GM12865 (cell line): ENCODE data around the gene ITGB3BP.

ENCODE experiments used
- DNase-seq: peaks from one replicate; pipeline ENCODE4 v3.0.0; 2010; ENCODE audit warnings: low read depth
- H3K4me3 ChIP-seq: 2 replicates; pipeline ENCODE4 v1.5.1; 2011; ENCODE audit warnings: mild to moderate bottlenecking, low read depth, low read length, control low read depth
- TF ChIP-seq, protein P1 (sequence below): IDR thresholded peaks from 2 replicates; pipeline ENCODE4 v1.5.1; 2011; ENCODE audit warnings: low read length, control low read depth, low read depth, inconsistent platforms; ENCODE audit not compliant: insufficient read depth; ENCODE audit errors: missing control alignments

ITGB3BP gene

DNA sequence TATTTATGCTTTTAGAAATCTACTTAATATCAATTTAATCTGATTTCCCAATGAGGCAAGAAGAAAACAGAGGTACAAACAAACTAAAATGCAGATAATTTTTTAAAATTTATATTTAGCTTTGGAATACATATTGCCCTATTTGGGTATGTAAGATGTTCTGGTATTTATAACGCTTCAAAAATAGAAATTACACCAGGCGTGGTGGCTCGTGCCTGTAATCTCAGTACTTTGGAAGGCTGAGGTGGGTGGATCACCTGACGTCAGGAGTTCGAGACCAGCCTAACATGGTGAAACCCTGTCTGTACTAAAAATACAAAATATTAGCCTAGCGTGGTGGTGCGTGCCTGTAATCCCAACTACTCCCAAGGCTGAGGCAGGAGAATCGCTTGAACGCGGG lies 13.3 kb downstream of the ITGB3BP start:
- no peak for DNase-seq
- no peak overlapping the region for H3K4me3 ChIP-seq
- TF ChIP-seq, protein P1, sequence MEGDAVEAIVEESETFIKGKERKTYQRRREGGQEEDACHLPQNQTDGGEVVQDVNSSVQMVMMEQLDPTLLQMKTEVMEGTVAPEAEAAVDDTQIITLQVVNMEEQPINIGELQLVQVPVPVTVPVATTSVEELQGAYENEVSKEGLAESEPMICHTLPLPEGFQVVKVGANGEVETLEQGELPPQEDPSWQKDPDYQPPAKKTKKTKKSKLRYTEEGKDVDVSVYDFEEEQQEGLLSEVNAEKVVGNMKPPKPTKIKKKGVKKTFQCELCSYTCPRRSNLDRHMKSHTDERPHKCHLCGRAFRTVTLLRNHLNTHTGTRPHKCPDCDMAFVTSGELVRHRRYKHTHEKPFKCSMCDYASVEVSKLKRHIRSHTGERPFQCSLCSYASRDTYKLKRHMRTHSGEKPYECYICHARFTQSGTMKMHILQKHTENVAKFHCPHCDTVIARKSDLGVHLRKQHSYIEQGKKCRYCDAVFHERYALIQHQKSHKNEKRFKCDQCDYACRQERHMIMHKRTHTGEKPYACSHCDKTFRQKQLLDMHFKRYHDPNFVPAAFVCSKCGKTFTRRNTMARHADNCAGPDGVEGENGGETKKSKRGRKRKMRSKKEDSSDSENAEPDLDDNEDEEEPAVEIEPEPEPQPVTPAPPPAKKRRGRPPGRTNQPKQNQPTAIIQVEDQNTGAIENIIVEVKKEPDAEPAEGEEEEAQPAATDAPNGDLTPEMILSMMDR = no peak

DNA sequence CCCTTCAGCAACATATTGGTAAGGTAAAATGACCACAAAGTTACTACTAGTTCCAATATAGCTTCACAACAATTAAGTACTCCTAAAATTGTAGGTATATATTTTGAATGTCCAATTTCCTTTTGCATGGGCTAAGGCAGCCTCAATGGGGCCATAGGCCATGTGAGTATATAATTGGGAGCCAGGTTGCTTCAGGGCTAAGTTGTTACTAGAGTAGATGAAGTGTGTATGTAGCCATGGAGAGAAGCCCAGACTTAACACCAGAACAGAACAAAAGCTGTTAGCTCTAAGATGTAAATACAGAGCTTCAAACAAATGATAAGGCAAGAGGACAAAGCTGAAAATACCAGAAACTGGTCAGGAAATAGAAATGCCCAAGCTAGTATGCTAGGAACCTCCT lies 16.2 kb downstream of the ITGB3BP start:
- DNase-seq = no peak
- H3K4me3 ChIP-seq = no peak overlapping the region
- TF ChIP-seq, protein P1 = no peak

DNA sequence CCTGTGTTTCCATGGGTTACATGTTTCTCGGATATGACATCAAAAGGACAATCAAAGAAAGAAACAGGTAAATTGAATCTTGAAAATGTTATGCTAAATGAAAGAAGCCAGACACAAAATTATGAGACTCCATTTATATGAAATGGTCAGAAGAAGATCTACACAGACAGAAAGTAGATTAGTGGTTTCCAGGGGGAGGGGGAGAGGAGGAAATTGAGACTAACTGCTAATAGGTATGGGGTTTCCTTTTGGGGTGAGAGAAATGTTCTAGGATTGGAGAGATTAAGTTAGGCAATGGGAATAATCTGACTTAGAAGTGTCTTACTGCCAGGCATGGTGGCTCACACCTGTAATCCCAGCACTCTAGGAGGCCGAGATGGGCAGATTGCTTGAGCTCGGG lies 21.8 kb downstream of the ITGB3BP start:
- TF ChIP-seq, protein P1 = no peak
- H3K4me3 ChIP-seq = no peak overlapping the region
- DNase-seq = no peak

DNA sequence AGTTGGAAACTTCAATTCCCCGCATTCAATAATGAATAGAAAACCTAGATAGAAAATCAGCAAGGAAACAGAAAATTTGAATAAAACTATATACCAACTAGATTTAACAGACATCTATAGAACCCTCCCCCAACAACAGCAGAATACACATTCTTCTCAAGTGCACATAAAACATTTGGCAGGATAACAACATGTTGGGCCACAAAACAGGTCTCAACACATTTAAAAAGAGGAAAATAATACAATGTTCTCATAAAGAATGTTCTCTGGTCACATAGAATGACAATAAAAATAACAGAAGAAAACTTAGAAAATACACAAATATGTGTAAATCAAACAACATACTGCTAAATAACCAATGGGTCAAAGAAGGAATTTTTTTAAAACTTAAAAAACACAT lies 24.9 kb downstream of the ITGB3BP start:
- H3K4me3 ChIP-seq = no peak overlapping the region
- no peak for DNase-seq
- TF ChIP-seq, protein P1 = no peak

DNA sequence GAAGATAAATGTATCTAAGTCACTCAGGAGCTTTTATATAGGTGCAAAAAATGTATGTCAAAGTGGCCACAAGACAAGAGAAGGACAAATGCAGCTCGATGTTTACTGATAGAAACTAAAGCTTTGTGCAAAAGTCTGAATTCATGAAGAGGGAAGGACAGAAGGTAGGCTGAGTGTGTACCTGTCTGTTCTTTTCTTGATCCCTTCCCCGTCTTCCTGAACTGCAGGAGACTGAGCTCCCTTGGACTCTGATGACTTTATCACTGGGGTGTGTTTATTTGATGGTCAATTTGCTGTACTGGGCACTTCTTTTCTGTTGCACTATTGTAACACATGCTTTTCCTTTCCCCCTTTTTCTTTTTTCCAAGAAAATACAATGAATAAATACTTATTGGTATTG lies 25.4 kb downstream of the ITGB3BP start:
- TF ChIP-seq, protein P1 = no peak
- DNase-seq = no peak

DNA sequence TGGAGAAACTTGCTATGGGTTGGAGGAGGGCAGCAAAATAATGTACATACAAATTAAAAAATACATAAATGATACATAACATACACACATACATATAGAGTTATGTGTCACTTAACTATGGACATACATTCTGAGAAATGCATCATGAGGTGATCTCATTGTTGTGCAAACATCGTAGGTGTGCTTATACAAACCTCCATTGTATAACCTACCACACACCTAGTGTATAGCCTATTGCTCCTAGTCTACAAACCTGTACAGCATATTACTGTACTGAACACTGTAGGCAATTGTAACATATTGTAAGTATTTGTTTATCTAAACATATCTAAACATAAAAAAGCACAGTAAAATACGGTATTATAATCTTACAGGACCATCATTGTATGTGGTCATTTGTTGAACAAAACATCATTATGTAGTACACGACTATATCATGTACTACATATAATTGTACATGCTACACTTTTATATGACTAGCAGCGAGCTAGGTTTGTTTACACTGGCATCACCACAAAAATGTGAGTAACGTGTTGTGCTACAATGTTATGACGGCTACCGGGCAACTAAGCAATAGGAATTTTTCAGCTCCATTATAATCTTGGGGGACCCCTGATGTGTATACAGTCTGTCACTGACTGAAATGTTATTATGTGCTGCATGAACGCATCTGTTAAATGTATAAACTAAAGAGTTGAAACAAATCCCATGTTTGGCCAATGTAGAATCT lies 35.5 kb downstream of the ITGB3BP start:
- no peak overlapping the region for H3K4me3 ChIP-seq
- no peak for DNase-seq
- TF ChIP-seq, protein P1 = no peak

More for the DNA sequence above, 25.4 kb downstream of the ITGB3BP start:
- no peak overlapping the region for H3K4me3 ChIP-seq

DNA sequence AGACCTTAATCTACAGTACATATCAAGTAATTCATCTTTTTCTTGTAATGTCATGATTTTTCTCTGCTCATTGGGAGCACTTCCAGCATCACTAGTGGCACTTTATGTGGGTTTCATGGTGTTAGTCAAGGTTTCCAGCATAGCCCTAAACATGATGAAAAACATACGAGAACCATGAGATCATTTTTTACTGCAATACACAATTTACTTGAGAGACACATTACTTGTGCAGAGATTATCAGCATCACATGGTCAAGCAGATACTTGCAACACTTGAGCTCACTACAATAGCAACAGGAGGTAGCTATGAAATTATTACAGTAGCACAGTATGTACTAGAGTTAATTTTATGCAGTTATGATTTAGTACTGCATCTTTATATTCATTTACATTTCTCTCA lies 36.4 kb downstream of the ITGB3BP start:
- TF ChIP-seq, protein P1 = no peak
- DNase-seq = no peak
- H3K4me3 ChIP-seq = no peak overlapping the region
